Tibial nerve (tissue), 4 donors: ENCODE measurements around the gene HSPB6. TPM values are rescaled to one million over a fixed set of nuclear protein-coding genes. Genes with fewer than 3 reads are reported as not detected.

Source experiments
- DNase-seq, 2 donors: peaks; one replicate each; pipeline ENCODE4 v3.0.0-alpha.2; 2019; ENCODE audit warnings: low spot score in 2 of 2
- H3K27ac ChIP-seq, 4 donors: fragments of 200-600 bp; sonication (generic) in 3 of 4; one replicate each; pipeline ENCODE4 v1.5.1; 2017 to 2019; ENCODE audit warnings: mild to moderate bottlenecking in 1 of 4
- H3K27me3 ChIP-seq, 2 donors: fragments of 200-600 bp; sonication (generic) in 1 of 2; one replicate each; pipeline versions ENCODE4 v1.5.1 to v1.6.0; 2017 to 2019
- H3K36me3 ChIP-seq, 3 donors: fragments of 200-600 bp; sonication (generic); one replicate each; pipeline ENCODE4 v1.5.1; 2018 to 2019
- H3K4me1 ChIP-seq, 4 donors: fragments of 200-600 bp; sonication (generic) in 3 of 4; one replicate each; pipeline ENCODE4 v1.5.1; 2017 to 2019
- H3K4me3 ChIP-seq, 4 donors: fragments of 200-600 bp; sonication (generic) in 3 of 4; one replicate each; pipeline ENCODE4 v1.5.1; 2017 to 2019; ENCODE audit warnings: mild to moderate bottlenecking in 1 of 4, moderate library complexity in 1 of 4
- H3K9me3 ChIP-seq, 4 donors: fragments of 200-600 bp; sonication (generic) in 3 of 4; one replicate each; pipeline ENCODE4 v1.5.1; 2017 to 2019
- CTCF ChIP-seq, 5 experiments: fragments of 200-600 bp in 3 of 5; fragments of 450-650 bp in 2 of 5; sonication (generic) in 3 of 5; IDR thresholded peaks; one replicate each; pipeline ENCODE4 v1.5.1; 2016 to 2019; ENCODE audit warnings: antibody characterized with exemption in 5 of 5, mild to moderate bottlenecking in 3 of 5, moderate library complexity in 2 of 5
- EP300 ChIP-seq, 2 donors: sonication (generic); formaldehyde crosslinking; IDR thresholded peaks; one replicate each; pipeline ENCODE4 v1.6.1; 2017; ENCODE audit warnings: antibody characterized with exemption in 2 of 2, mild to moderate bottlenecking in 1 of 2
- POLR2A ChIP-seq, 2 donors: fragments of 450-650 bp; IDR thresholded peaks; one replicate each; pipeline ENCODE4 v1.6.1; 2017; ENCODE audit warnings: antibody characterized with exemption in 2 of 2, mild to moderate bottlenecking in 2 of 2, moderate library complexity in 2 of 2
- WGBS, 2 donors: methylation state at CpG; one replicate each; pipeline ENCODE4 v1.1.5; 2018; 5-methylcytosine and 5-hydroxymethylcytosine counted together
- total RNA-seq, 4 donors: library from RNA; depleted of rRNA; stranded (reverse); fragments of >200 nt; gene quantifications; one replicate each; pipeline ENCODE4 v1.1.0, GENCODE V29; 2016

The HSPB6 gene
- total RNA-seq, 4 donors from 2014 or later: 85.2 to 190 (median 124) TPM

DNA sequence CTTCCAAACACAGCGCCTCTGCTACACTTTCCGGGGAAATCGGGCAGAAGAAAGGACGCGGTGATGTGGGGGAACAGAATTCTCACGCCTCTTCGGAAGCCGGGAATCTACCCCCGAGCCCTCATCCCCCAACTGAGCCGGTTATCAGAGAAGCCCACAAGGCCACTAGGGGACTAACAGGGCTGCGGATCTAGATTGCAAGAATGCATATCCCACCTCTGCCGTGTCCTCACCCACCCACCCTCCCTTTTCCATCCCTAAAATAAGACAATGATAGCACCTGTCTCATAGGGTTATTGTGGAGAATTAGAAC lies 15.7 kb downstream of the HSPB6 start:
- 8 to 14% methylated on average over 12 of the region's 12 CpGs for WGBS, 2 donors
- H3K9me3 ChIP-seq: no peaks in the 10 kb centered on the region
- DNase-seq: no peak
- no peaks in the 10 kb centered on the region for H3K27me3 ChIP-seq
- TF ChIP-seq EP300 (IDR thresholded peaks at IDR 0.05) (no peak), CTCF (IDR thresholded peaks at IDR 0.05) (no peak), POLR2A (IDR thresholded peaks at IDR 0.05) (no peak)
- H3K4me1 ChIP-seq: peaks cover 0 to 38% (median 26%) of the 10 kb centered on the region in 4 donors
- H3K27ac ChIP-seq: peak overlapping the region; percentile 63 to 89 (median 83)
- peaks cover 3 to 37% (median 4%) of the 10 kb centered on the region in 3 donors for H3K36me3 ChIP-seq
- H3K4me3 ChIP-seq: peak overlapping the region; percentile 42 to 87 (median 70)

DNA sequence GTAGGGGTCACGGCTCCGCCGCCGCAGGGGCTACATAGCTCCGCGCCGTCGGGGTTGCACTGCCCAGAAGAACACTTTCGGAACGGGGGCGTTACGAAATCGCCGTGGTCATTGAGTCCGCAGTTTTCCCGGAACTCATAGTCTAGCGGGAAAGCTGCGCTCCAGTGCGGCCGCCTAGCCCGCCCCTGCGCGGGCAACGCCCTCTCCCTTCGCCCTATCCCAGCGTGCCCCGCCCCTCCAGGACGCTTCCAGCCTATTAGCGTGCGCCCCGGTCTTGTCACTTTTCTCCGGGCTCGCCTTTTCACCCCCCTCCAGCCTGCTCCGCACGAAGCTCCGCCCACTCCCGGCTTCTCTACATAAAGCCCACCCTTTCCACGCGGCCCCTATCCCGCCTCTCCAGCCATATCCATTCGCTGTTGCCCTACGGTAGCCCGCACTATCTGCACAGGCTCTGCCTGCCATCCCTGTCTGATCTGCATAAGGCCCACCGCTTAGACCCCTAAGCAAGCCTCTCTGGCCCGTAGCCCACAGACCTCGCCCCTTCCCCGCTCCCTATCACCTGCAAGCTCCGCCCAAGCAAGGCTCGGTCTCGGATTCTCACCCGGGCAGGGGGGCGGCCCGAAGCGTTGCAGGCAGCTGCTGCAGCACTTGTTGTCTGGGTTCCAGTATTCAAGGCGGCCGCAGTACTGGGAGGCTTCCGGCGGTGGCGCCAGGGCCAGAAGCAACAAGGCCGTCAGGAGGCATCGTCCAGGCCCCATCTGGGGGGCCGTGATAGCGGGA lies 16.2 kb downstream of the HSPB6 start:
- Histone ChIP-seq H3K4me3 (peak overlapping the region; percentile 42 to 87 (median 70)), H3K27ac (peak overlapping the region; percentile 63 to 90 (median 83)), H3K9me3 (no peaks in the 10 kb centered on the region), H3K27me3 (no peaks in the 10 kb centered on the region), H3K4me1 (peaks cover 0 to 33% (median 23%) of the 10 kb centered on the region in 4 donors), H3K36me3 (peaks cover 3 to 42% (median 4%) of the 10 kb centered on the region in 3 donors)
- TF ChIP-seq EP300 (IDR thresholded peaks at IDR 0.05): peak; percentile 80 to 82
- peak; percentile 43 to 45 for TF ChIP-seq POLR2A (IDR thresholded peaks at IDR 0.05)
- TF ChIP-seq CTCF (IDR thresholded peaks at IDR 0.05): peak in 2 of 5 experiments; percentile 18 to 28
- WGBS, 2 donors: 0% methylated on average over 56 to 60 of the region's 63 CpGs
- DNase-seq: peak; percentile 97 to 98

DNA sequence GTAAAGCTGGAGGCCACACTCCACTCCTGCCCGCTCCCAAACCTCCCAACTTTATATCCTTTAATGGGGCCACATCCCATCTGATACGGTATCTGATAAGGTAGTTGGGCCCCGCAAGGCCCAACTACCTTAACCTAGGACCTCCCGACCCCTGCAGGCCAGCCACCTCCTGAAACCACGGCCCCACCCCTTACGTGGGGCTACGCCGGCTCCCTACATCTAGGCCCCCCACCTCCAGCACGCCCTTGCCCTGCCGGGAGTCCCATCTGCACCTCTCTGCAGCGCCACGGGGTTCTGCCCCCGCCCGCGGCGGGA lies 16.8 kb downstream of the HSPB6 start:
- no peaks in the 10 kb centered on the region for H3K27me3 ChIP-seq
- peaks cover 3 to 48% (median 4%) of the 10 kb centered on the region in 3 donors for H3K36me3 ChIP-seq
- peak overlapping the region; percentile 42 to 75 (median 66) for H3K4me3 ChIP-seq
- peak overlapping the region; percentile 16 to 90 (median 83) for H3K27ac ChIP-seq
- TF ChIP-seq POLR2A (IDR thresholded peaks at IDR 0.05) (no peak), EP300 (IDR thresholded peaks at IDR 0.05) (no peak), CTCF (IDR thresholded peaks at IDR 0.05) (no peak)
- H3K4me1 ChIP-seq: peaks cover 0 to 33% (median 23%) of the 10 kb centered on the region in 4 donors
- H3K9me3 ChIP-seq: no peaks in the 10 kb centered on the region
- WGBS, 2 donors: 4 to 7% methylated on average over 9 to 15 of the region's 16 CpGs
- DNase-seq: no peak

DNA sequence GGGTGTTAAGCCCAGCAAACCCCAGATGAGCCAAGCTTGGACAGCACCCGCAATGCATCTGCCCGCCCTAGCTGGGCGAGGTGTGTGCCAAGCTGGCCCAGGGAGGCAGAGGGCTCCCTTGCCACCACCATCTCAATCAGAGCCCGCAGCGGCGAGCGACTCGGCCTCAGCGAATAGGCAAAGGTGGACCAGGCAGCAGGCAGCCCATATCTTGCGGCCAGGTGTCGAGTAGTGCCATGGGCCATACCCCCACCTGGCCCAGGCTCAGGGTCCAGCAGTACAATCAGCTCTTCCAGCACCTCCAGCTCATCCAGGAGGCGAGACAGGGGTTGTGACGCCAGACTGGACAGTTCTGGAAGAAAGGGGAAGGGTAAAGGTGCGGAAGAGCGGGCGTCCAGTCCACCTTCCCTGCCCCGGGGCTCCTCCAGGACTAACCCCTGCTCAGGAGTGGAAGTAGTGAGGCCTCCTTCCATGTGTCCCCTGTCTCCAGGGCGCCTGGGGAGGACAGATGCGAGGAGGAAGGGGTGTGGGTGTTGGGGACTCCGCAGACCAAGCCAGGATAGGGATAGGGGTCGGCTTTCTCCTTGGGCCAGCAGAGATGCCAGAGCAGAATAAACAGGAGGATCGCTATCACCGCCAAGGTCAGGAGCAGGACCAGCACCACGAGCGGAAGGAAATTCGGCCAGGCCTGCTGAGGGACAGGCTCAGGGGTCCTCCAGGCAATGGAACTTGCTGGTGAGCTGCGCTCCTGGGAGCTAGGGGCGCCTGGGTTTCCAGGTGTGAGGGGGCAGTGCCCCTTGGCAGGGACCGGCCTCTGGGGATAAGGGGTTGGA lies 17.3 kb downstream of the HSPB6 start:
- TF ChIP-seq POLR2A (IDR thresholded peaks at IDR 0.05) (no peak), EP300 (IDR thresholded peaks at IDR 0.05) (no peak), CTCF (IDR thresholded peaks at IDR 0.05) (no peak)
- 66 to 77% methylated on average over 25 to 28 of the region's 29 CpGs for WGBS, 2 donors
- peak overlapping the region; percentile 42 to 75 (median 66) for H3K4me3 ChIP-seq
- peak overlapping the region; percentile 16 to 90 (median 83) for H3K27ac ChIP-seq
- peaks cover 3 to 54% (median 4%) of the 10 kb centered on the region in 3 donors for H3K36me3 ChIP-seq
- no peak for DNase-seq
- peaks cover 0 to 31% (median 22%) of the 10 kb centered on the region in 4 donors for H3K4me1 ChIP-seq
- H3K9me3 ChIP-seq: no peaks in the 10 kb centered on the region
- no peaks in the 10 kb centered on the region for H3K27me3 ChIP-seq

DNA sequence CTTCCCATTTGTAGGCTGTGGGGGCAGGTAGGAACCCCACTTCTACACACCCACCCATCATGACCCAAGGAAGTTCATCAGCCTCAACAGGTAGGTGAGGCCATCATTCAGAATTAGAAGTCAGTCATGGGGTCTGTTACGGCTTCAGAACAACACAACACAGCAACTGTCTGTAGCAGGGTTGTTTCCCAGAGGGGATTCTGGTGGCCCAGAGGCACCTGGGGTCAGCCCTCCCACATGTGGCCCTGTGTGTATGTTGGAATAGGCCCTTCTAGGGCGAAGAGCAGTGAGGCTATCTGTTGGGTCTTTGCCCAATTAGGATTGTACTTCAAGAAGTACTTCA lies 18.0 kb downstream of the HSPB6 start:
- H3K4me3 ChIP-seq: no peak overlapping the region
- H3K36me3 ChIP-seq: peaks cover 3 to 60% (median 4%) of the 10 kb centered on the region in 3 donors
- DNase-seq: no peak
- no peaks in the 10 kb centered on the region for H3K27me3 ChIP-seq
- TF ChIP-seq POLR2A (IDR thresholded peaks at IDR 0.05) (no peak), CTCF (IDR thresholded peaks at IDR 0.05) (no peak), EP300 (IDR thresholded peaks at IDR 0.05) (no peak)
- peaks cover 0 to 25% (median 15%) of the 10 kb centered on the region in 4 donors for H3K4me1 ChIP-seq
- no peak overlapping the region for H3K27ac ChIP-seq
- H3K9me3 ChIP-seq: no peaks in the 10 kb centered on the region
- WGBS, 2 donors: 67 to 94% methylated on average over 1 to 2 of the region's 2 CpGs
